Skeletal muscle cell (primary cell): ENCODE data around the gene KRT25.

Experiments used
- DNase-seq: peaks from one replicate; pipeline ENCODE4 v3.0.0-alpha.2; 2010; ENCODE audit warnings: low read depth
- H3K4me3 ChIP-seq: 2 replicates; pipeline ENCODE4 v1.5.1; 2011; ENCODE audit warnings: low read depth, mild to moderate bottlenecking, control low read depth, low read length, moderate library complexity

The KRT25 gene

GRCh38 chr17:40699853-40700252, 55.3 kb downstream of the KRT25 start:
- no peak for DNase-seq
- H3K4me3 ChIP-seq, result no peak overlapping the region

- no peak overlapping the region for H3K4me3 ChIP-seq
- no peak for DNase-seq
These were observed 55.8 kb downstream of the KRT25 start for GRCh38 chr17:40699371-40699770.
